Endothelial cell of umbilical vein (primary cell): ENCODE results near the gene LRRC38. TPM values are rescaled to one million over a fixed set of nuclear protein-coding genes. Genes with fewer than 3 reads are reported as not detected.

Experiments used
- BruUV-seq: library from RNA; stranded (reverse); fragments of 400-500 nt; replicated peaks from 2 replicates; lab custom pipeline; 2021; lab: Mats Ljungman, UMichigan
- CTCF ChIA-PET: fragments of 300-600, 350-600 bp; sonication (Branson Sonifier 250); formaldehyde crosslinking; loops from one replicate; lab custom pipeline; 2021; ENCODE audit warnings: antibody characterized with exemption, inconsistent platforms; lab: Charles Lee
- POLR2A ChIA-PET: fragments of 300-600, 350-600 bp; sonication (Branson Sonifier 250); formaldehyde crosslinking; loops from one replicate; lab custom pipeline; 2021; ENCODE audit warnings: antibody characterized with exemption, inconsistent platforms; lab: Charles Lee
- DNase-seq: peaks from one replicate; pipeline ENCODE4 v3.0.0-alpha.2; 2011; ENCODE audit warnings: low read depth, low spot score
- FAIRE-seq: peaks from 2 replicates; lab custom pipeline; 2011; peaks lifted over from hg19 to GRCh38; lab: Jason Lieb, UNC
- H2AFZ ChIP-seq: 2 replicates; pipeline ENCODE4 v1.6.0; 2012; ENCODE audit warnings: low read depth, low read length, control low read depth, inconsistent platforms
- H3K27ac ChIP-seq: 2 replicates; pipeline ENCODE4 v1.5.1; 2011; ENCODE audit warnings: low read depth, mild to moderate bottlenecking, control low read depth, low read length, moderate library complexity; ENCODE audit not compliant: insufficient read depth
- H3K27me3 ChIP-seq, 2 experiments: 2 replicates each; pipeline versions ENCODE4 v1.6.0 to v1.6.1; 2011; ENCODE audit warnings: low read length in 2 of 2, mixed read lengths in 1 of 2; ENCODE audit not compliant: control insufficient read depth in 2 of 2, insufficient read depth in 2 of 2
- H3K36me3 ChIP-seq, 2 experiments: 2 replicates in 1 of 2; 3 replicates in 1 of 2; pipeline ENCODE4 v1.5.1; 2011; ENCODE audit warnings: low read length in 2 of 2, mild to moderate bottlenecking in 1 of 2, moderate library complexity in 1 of 2; ENCODE audit not compliant: control insufficient read depth in 2 of 2, insufficient read depth in 2 of 2; ENCODE audit errors: extremely low read depth in 1 of 2
- H3K4me1 ChIP-seq: 3 replicates; pipeline ENCODE4 v1.5.1; 2011; ENCODE audit warnings: mild to moderate bottlenecking, low read length; ENCODE audit not compliant: control insufficient read depth, insufficient read depth; ENCODE audit errors: extremely low read depth
- H3K4me2 ChIP-seq: 2 replicates; pipeline ENCODE4 v1.6.1; 2011; ENCODE audit warnings: low read length, control low read depth, mixed read lengths; ENCODE audit not compliant: insufficient read depth
- H3K4me3 ChIP-seq, 3 experiments: fragments of 200-600 bp in 1 of 3; sonication (generic), shearing (Covaris generic) in 1 of 3; replicated peaks in 1 of 3; 2 replicates each; pipeline ENCODE4 v1.5.1; 2011 to 2016; ENCODE audit warnings: control low read depth in 3 of 3, low read length in 3 of 3, mild to moderate bottlenecking in 2 of 3, inconsistent platforms in 1 of 3, low read depth in 1 of 3, moderate library complexity in 1 of 3; ENCODE audit not compliant: insufficient read depth in 1 of 3
- H3K79me2 ChIP-seq: 2 replicates; pipeline ENCODE4 v1.6.0; 2012; ENCODE audit warnings: low read length, inconsistent platforms; ENCODE audit not compliant: control insufficient read depth, insufficient read depth
- H3K9ac ChIP-seq: replicated peaks from 2 replicates; pipeline ENCODE3; 2011; ENCODE audit warnings: low read length, control low read depth; ENCODE audit not compliant: insufficient read depth; ENCODE audit errors: extremely low read depth
- H3K9me1 ChIP-seq: replicated peaks from 3 replicates; pipeline ENCODE4 v1.6.0; 2011; ENCODE audit warnings: mild to moderate bottlenecking, low read length; ENCODE audit not compliant: control insufficient read depth, insufficient read depth; ENCODE audit errors: extremely low read depth
- H3K9me3 ChIP-seq: replicated peaks from 2 replicates; pipeline ENCODE4 v1.5.1; 2012; ENCODE audit warnings: low read length, inconsistent platforms; ENCODE audit not compliant: control insufficient read depth, insufficient read depth
- H4K20me1 ChIP-seq: replicated peaks from 2 replicates; pipeline ENCODE3; 2011; ENCODE audit warnings: mild to moderate bottlenecking, low read length; ENCODE audit not compliant: control insufficient read depth, insufficient read depth; ENCODE audit errors: extremely low read depth
- EZH2 ChIP-seq: IDR thresholded peaks from 2 replicates; pipeline ENCODE4 v1.6.1; 2012; ENCODE audit warnings: borderline replicate concordance, low read depth, mild to moderate bottlenecking, moderate library complexity, low read length, inconsistent platforms; ENCODE audit not compliant: severe bottlenecking
- FOS ChIP-seq: IDR thresholded peaks from 2 replicates; pipeline ENCODE4 v1.6.1; 2011; ENCODE audit warnings: mild to moderate bottlenecking, low read length, moderate library complexity, borderline replicate concordance; ENCODE audit not compliant: insufficient read depth
- GATA2 ChIP-seq: IDR thresholded peaks from 2 replicates; pipeline ENCODE4 v1.7.0; 2011; ENCODE audit warnings: low read depth, mild to moderate bottlenecking, moderate library complexity, mixed read lengths, low read length; ENCODE audit not compliant: insufficient read length, insufficient read depth
- JUN ChIP-seq: IDR thresholded peaks from 2 replicates; pipeline ENCODE4 v1.6.1; 2011; ENCODE audit warnings: borderline replicate concordance, low read depth; ENCODE audit not compliant: insufficient read length, insufficient read depth
- MYC ChIP-seq: IDR thresholded peaks from one replicate; pipeline ENCODE4 v1.6.1; 2011; ENCODE audit warnings: mild to moderate bottlenecking, low read depth, low read length
- POLR2A ChIP-seq: IDR thresholded peaks from 2 replicates; pipeline ENCODE4 v1.6.1; 2012; ENCODE audit warnings: low read depth, mild to moderate bottlenecking, control low read depth, low read length
- POLR2AphosphoS5 ChIP-seq: IDR thresholded peaks from 2 replicates; pipeline ENCODE4 v1.6.1; 2012; ENCODE audit warnings: low read depth, mild to moderate bottlenecking, control low read depth, low read length, moderate library complexity; ENCODE audit not compliant: insufficient read depth
- dilution Hi-C: fragments of 300-500 bp; cut with MboI; formaldehyde crosslinking; loops from one replicate; pipeline ENCODE4 v1.15.0; 2019; ENCODE audit warnings: low sequenced_read_pairs; ENCODE audit not compliant: extremely low pct_ligation_motif_present
- intact Hi-C: fragments of 100-400 bp; cut with micrococcal nuclease; formaldehyde crosslinking; loops from one replicate; pipeline ENCODE4 v1.10.0; 2022
- polyA plus RNA-seq, 4 experiments: library from polyadenylated mRNA; depleted of rRNA in 3 of 4; stranded (reverse) in 3 of 4; unstranded in 1 of 4; fragments of >200 nt; gene quantifications; 2 replicates each; pipeline versions ENCODE4 v1.2.1 to v1.2.3, GENCODE V29; 2011 to 2012; ENCODE audit warnings: missing spikeins in 1 of 4
- total RNA-seq: library from RNA; stranded (reverse); gene quantifications from 2 replicates; pipeline ENCODE4 v1.2.3, GENCODE V29; 2021
- TF ChIP-seq, protein P1 (sequence below): IDR thresholded peaks from 2 replicates; pipeline ENCODE4 v1.6.1; 2011; ENCODE audit not compliant: insufficient read depth, insufficient read length
- TF ChIP-seq, protein P2 (sequence below), 2 donors: IDR thresholded peaks; 1 replicate in 1 of 2; 2 replicates in 1 of 2; pipeline ENCODE4 v1.5.1; 2011; ENCODE audit warnings: low read length in 2 of 2, mild to moderate bottlenecking in 2 of 2, moderate library complexity in 2 of 2, control low read depth in 1 of 2, inconsistent platforms in 1 of 2, low read depth in 1 of 2; ENCODE audit not compliant: insufficient read depth in 1 of 2; ENCODE audit errors: extremely low read depth in 1 of 2

Gene LRRC38
- total and polyA plus RNA-seq, 2 donors (not counting 3 experiments of a cell fraction or from before 2014, with no cell fraction given): not detected

DNA sequence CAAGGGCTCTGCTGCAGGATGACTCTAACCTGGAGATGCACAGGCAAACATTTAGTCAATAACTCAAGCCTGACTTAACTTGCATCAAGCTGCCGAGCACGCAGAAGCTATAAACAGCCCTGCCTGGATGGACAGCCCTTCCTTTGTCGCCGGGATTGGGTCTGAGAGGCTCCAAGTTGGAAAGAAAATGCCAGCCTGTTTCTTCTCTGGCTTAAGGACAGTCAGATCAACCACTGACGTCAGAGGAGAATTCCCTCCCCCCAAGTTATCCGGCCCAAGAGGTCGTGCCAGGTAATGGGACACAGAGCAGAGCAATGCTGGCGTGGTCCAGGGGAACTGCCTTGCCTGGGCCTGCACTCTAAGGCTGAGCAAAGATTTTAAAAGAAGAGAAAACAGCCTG, 27.1 kb upstream of the LRRC38 start:
- Histone ChIP-seq H2AFZ (no peak overlapping the region), H3K27me3 (no peaks in the 10 kb centered on the region), H3K9ac (no peak overlapping the region), H3K36me3 (no peaks in the 10 kb centered on the region), H3K4me3 (no peak overlapping the region), H3K27ac (no peak overlapping the region), H3K9me1 (no peaks in the 10 kb centered on the region), H3K9me3 (peaks cover 11% of the 10 kb centered on the region), H3K4me2 (no peak overlapping the region), H3K79me2 (no peaks in the 10 kb centered on the region), H3K4me1 (no peaks in the 10 kb centered on the region), H4K20me1 (no peaks in the 10 kb centered on the region)
- intact Hi-C loops: no loop called here
- TF ChIP-seq, protein P1, sequence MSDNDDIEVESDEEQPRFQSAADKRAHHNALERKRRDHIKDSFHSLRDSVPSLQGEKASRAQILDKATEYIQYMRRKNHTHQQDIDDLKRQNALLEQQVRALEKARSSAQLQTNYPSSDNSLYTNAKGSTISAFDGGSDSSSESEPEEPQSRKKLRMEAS: no peak
- TF ChIP-seq, protein P2, sequence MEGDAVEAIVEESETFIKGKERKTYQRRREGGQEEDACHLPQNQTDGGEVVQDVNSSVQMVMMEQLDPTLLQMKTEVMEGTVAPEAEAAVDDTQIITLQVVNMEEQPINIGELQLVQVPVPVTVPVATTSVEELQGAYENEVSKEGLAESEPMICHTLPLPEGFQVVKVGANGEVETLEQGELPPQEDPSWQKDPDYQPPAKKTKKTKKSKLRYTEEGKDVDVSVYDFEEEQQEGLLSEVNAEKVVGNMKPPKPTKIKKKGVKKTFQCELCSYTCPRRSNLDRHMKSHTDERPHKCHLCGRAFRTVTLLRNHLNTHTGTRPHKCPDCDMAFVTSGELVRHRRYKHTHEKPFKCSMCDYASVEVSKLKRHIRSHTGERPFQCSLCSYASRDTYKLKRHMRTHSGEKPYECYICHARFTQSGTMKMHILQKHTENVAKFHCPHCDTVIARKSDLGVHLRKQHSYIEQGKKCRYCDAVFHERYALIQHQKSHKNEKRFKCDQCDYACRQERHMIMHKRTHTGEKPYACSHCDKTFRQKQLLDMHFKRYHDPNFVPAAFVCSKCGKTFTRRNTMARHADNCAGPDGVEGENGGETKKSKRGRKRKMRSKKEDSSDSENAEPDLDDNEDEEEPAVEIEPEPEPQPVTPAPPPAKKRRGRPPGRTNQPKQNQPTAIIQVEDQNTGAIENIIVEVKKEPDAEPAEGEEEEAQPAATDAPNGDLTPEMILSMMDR (IDR thresholded peaks at IDR 0.05; ENCODE audit: extremely low read depth in 1 of 2, insufficient read depth in 1 of 2, low read depth in 1 of 2, low read length in 2 of 2): no peak
- TF ChIP-seq EZH2 (no peak), MYC (no peak), POLR2A (no peak), POLR2AphosphoS5 (no peak), JUN (no peak), FOS (no peak), GATA2 (no peak)
- CTCF ChIA-PET: no interaction called here
- DNase-seq: no peak
- dilution Hi-C loops: no loop called here
- no TSS peak for BruUV-seq
- FAIRE-seq: no peak
- POLR2A ChIA-PET: no interaction called here
